Measurements from ENCODE around the gene DOK1. TPM values are rescaled to one million over a fixed set of nuclear protein-coding genes. Genes with fewer than 3 reads are reported as not detected.
A peak's percentile ranks its signal among the peaks of the same experiment; 100 is the strongest.

The DOK1 gene
- total RNA-seq, 1 experiment from 2014 or later, result 15.0 TPM

GRCh38 chr2:74530239-74531187 is 24.0 kb upstream of the DOK1 start:
- ChIA-PET CTCF (interaction anchor here (0.5 to 0.6 kb wide), 2 partner anchors 21 to 59 kb away, joined by 4 to 8 read pairs; no protein-coding TSS in a partner anchor), POLR2A (ENCODE audit: unreplicated experiment) (interaction anchor here (0.7 kb wide), 2 partner anchors 85 to 330 kb away, joined by 4 read pairs; no protein-coding TSS in a partner anchor)
- H2AFZ ChIP-seq, result peak overlapping the region; percentile 94
- H3K27ac ChIP-seq, result no peak overlapping the region
- intact Hi-C loops (cut with micrococcal nuclease; ENCODE audit: unreplicated experiment), result loop anchor here (5.0 kb wide), 3 partner anchors 57 to 263 kb away; no protein-coding TSS in a partner anchor
- H3K79me2 ChIP-seq (ENCODE audit: low read depth), result peaks cover 37% of the 10 kb centered on the region
- H3K36me3 ChIP-seq (ENCODE audit: low read depth), result peaks cover 18% of the 10 kb centered on the region
- TF ChIP-seq EZH2 (IDR thresholded peaks at IDR 0.05; ENCODE audit: low read depth) (no peak), CTCF (conservative IDR thresholded peaks at IDR 0.05) (no peak)
- peak overlapping the region; percentile 93 for H3K4me3 ChIP-seq
- H4K20me1 ChIP-seq (ENCODE audit: insufficient read depth), result peaks cover 9% of the 10 kb centered on the region; the same call in 1 of the 2 replicates
- H3K9me2 ChIP-seq (ENCODE audit: insufficient read depth), result no peaks in the 10 kb centered on the region
- DNase-seq, result peak in 1 of 2 experiments; percentile 20
- no peaks in the 10 kb centered on the region for H3K27me3 ChIP-seq (ENCODE audit: insufficient read depth, low read depth)
- no TSS peak for BruUV-seq (replicated peaks)
- peaks cover 18% of the 10 kb centered on the region for H3K4me1 ChIP-seq (replicated peaks; ENCODE audit: insufficient read depth)
- H3F3A ChIP-seq (ENCODE audit: insufficient read depth, low read depth), result peaks cover 12% of the 10 kb centered on the region; the same call in 1 of the 2 replicates
- H3K9me3 ChIP-seq (ENCODE audit: insufficient read depth, low read depth), result no peaks in the 10 kb centered on the region
- H3K4me2 ChIP-seq, result peak overlapping the region; percentile 84

DNA sequence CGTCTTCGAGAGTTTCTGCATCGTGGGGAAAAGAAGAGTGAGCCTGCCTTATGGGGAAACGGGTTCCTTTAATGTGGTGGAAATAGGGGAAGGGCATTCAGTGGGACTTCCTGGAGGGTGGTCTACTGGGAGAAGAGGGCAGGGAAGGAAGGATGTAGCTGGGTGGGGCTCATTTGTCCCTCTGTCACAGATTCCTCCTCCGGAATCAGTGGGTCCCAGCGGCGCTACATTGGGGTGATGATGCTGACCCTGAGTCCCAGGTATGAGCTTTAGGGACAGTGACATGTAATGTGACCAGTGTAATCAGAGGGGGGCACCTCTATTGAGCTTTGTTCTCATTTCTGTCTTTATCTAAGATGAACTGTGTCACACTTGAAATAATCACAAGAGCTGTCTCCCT is 22.9 kb upstream of the DOK1 start:
- peak overlapping the region; percentile 84; the same call in 1 of the 2 replicates for H3K4me2 ChIP-seq
- no peaks in the 10 kb centered on the region for H3K9me3 ChIP-seq (ENCODE audit: insufficient read depth, low read depth)
- no TSS peak for BruUV-seq (replicated peaks)
- H3K9me2 ChIP-seq (ENCODE audit: insufficient read depth), result no peaks in the 10 kb centered on the region
- H3K27ac ChIP-seq, result no peak overlapping the region
- peaks cover 37% of the 10 kb centered on the region for H3K79me2 ChIP-seq (ENCODE audit: low read depth)
- intact Hi-C loops (cut with micrococcal nuclease; ENCODE audit: unreplicated experiment), result loop anchor here (5.0 kb wide), 3 partner anchors 56 to 264 kb away; no protein-coding TSS in a partner anchor
- no peak for DNase-seq
- no peaks in the 10 kb centered on the region for H3K27me3 ChIP-seq (ENCODE audit: insufficient read depth, low read depth)
- TF ChIP-seq CTCF (conservative IDR thresholded peaks at IDR 0.05), result no peak
- TF ChIP-seq EZH2 (IDR thresholded peaks at IDR 0.05; ENCODE audit: low read depth), result no peak
- peaks cover 18% of the 10 kb centered on the region for H3K4me1 ChIP-seq (replicated peaks; ENCODE audit: insufficient read depth)
- H2AFZ ChIP-seq, result no peak overlapping the region
- no peak overlapping the region for H3K4me3 ChIP-seq
- H3F3A ChIP-seq (ENCODE audit: insufficient read depth, low read depth), result peaks cover 12% of the 10 kb centered on the region; the same call in 1 of the 2 replicates
- POLR2A ChIA-PET (ENCODE audit: unreplicated experiment), result interaction anchor here (0.6 kb wide), 1 partner anchor 50 kb away, joined by 3 read pairs; no protein-coding TSS in a partner anchor
- CTCF ChIA-PET, result interaction anchor here (0.8 to 1.2 kb wide), 3 partner anchors 13 to 282 kb away, joined by 3 to 6 read pairs (median 3); no protein-coding TSS in a partner anchor
- H3K36me3 ChIP-seq (ENCODE audit: low read depth), result peaks cover 13% of the 10 kb centered on the region
- H4K20me1 ChIP-seq (ENCODE audit: insufficient read depth), result peaks cover 9% of the 10 kb centered on the region; the same call in 1 of the 2 replicates

DNA sequence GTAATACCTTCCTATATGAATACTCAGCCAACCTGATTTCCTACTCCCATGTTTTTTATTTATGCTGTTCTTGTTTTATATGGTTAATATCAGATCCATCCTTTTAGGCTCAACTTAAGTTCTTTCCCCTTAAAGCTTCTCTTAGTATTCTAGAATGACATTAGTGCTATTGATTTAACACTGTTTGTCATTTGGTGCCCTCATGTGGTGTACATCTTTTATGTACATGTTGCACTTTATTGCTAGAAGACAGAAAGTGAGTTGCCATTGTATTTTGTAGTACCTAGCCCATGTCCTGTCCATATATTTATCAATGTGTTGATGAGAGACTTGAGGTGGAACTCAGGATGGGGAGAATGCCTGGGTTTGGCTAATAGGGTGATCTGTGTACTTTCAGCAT is 22.3 kb upstream of the DOK1 start:
- POLR2A ChIA-PET (ENCODE audit: unreplicated experiment), result interaction anchor here (0.6 kb wide), 1 partner anchor 51 kb away, joined by 3 read pairs; no protein-coding TSS in a partner anchor
- DNase-seq, result peak in 1 of 2 experiments; percentile 62

More for the DNA sequence above, 22.3 kb upstream of the DOK1 start:
- Histone ChIP-seq H3K27ac (no peak overlapping the region), H3K36me3 (ENCODE audit: low read depth) (peaks cover 7% of the 10 kb centered on the region; the same call in 1 of the 2 replicates), H3K4me2 (no peak overlapping the region; the same call in 1 of the 2 replicates), H3K9me3 (ENCODE audit: insufficient read depth, low read depth) (no peaks in the 10 kb centered on the region), H3K79me2 (ENCODE audit: low read depth) (peaks cover 32% of the 10 kb centered on the region), H4K20me1 (ENCODE audit: insufficient read depth) (peaks cover 9% of the 10 kb centered on the region; the same call in 1 of the 2 replicates), H3K9me2 (ENCODE audit: insufficient read depth) (no peaks in the 10 kb centered on the region), H3K4me1 (replicated peaks; ENCODE audit: insufficient read depth) (peaks cover 18% of the 10 kb centered on the region), H3K4me3 (no peak overlapping the region), H2AFZ (no peak overlapping the region), H3K27me3 (ENCODE audit: insufficient read depth, low read depth) (no peaks in the 10 kb centered on the region), H3F3A (ENCODE audit: insufficient read depth, low read depth) (peaks cover 12% of the 10 kb centered on the region; the same call in 1 of the 2 replicates)
- intact Hi-C loops (cut with micrococcal nuclease; ENCODE audit: unreplicated experiment), result loop anchor here (5.0 kb wide), 3 partner anchors 55 to 265 kb away; no protein-coding TSS in a partner anchor
- TF ChIP-seq CTCF (conservative IDR thresholded peaks at IDR 0.05) (peak; percentile 69), EZH2 (IDR thresholded peaks at IDR 0.05; ENCODE audit: low read depth) (no peak)
- BruUV-seq (replicated peaks), result no TSS peak
- CTCF ChIA-PET, result interaction anchor here (0.8 to 1.2 kb wide), 3 partner anchors 13 to 282 kb away, joined by 3 to 6 read pairs (median 3); no protein-coding TSS in a partner anchor

Data from PC-9 (cell line).